GM18873 (cell line): ENCODE data around the gene TNFRSF11A.
A peak's percentile ranks its signal among the peaks of the same experiment; 100 is the strongest.

ENCODE experiments used
- ATAC-seq: cut with Tn5 transposase; IDR thresholded peaks from one replicate; pipeline ENCODE4 v1.9.1; 2021; ENCODE audit warnings: mild to moderate bottlenecking, moderate library complexity, moderate number of reproducible peaks; ENCODE audit not compliant: unreplicated experiment, low FRiP score

Gene TNFRSF11A

DNA sequence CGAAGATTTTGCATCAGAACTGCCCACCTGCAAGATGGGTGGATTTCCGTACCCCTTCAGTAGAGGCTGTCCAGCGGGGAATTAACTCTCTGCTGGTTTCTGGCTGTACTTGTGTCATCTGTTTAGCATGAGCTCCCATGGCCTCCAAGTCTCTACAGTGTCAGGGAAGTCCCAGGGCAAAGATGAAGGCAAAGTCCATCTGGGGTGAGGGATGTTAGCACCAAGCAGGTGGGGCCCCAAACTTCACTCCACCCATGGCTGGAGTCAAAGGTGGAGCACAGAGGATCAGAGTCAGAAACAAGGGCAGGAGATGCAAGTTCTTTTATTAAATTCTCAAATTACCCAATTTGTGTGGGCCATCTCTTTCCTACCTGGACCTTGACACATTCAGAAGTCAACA, 78.0 kb downstream of the TNFRSF11A start:
- no peak for ATAC-seq

- no peak for ATAC-seq
These were observed 79.8 kb downstream of the TNFRSF11A start for GRCh38 chr18:62404881-62405280.

GRCh38 chr18:62407660-62408059, 82.5 kb downstream of the TNFRSF11A start:
- no peak for ATAC-seq

DNA sequence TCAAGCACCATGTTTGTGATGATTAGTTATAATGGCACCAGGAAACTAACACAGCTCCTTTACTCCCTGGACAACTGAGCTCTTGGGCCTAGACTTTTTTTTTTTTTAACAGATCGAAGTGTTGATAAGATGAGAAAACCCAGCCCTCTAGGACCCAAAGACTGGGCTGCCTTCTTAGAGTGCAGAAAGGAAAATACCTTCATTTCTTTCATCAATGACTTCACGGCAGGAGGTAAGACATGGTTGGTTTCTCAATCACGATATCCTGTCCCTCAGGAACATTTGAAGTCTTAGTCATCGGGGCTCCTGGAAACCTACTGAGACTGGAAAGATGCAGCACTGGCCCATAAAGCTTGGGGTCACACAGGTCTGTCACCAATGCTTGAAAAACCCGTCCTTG, 84.7 kb downstream of the TNFRSF11A start:
- ATAC-seq = no peak

DNA sequence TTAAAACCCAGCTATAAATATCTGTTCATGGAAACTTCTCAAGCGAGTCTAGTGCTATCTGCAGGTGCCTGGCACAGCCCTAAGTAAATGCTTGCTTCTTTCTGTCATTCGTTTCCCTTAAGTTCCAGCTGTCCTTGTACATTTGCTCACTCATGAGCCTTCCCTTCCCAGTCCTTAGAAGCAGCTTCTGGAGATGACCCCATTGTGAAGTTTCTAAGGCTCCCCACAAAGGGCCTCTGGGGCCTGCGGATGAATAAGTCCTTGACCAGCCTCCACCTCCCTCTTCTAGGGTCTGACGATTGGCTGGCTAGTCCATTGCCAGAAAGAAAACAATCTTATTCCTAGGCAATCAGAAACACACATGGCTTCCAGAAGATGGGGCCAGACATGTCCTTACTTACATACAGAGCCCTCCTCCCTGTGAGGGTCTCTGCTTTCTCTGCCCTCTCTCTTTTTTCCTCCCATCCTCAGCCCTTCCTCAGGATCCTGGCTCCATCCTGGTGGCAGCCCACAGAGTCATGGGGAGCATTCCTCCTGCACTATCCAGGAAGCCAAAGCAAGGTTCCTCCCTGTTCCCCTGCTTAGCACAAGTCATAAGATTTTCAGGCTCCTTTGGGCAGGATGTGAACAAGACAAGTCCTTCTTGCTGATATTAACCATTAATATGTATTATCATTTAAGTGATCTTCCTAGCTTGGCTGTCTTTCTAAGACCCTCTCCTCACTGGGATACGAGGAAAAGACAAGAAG, 87.3 kb downstream of the TNFRSF11A start:
- no peak for ATAC-seq

DNA sequence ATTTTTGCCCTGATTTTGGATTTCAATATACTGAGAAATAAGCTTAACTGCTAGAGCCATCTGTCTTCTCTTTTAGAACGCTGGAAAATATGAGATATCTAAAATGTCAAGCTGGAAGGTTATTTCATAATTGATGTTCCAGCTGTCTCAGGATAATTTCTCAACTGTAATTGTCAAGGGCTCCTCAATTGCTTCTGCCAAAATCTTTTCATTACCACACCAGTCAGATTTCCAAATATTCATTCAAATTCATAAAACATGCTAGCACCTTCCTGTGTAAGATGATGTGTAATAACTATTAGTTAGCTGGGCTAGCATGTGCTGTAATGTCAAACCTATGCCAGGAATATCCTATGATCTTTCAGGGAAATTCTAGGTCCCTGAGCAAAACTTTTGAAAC, 88.1 kb downstream of the TNFRSF11A start:
- no peak for ATAC-seq

- ATAC-seq = no peak
These were observed 93.1 kb downstream of the TNFRSF11A start for GRCh38 chr18:62418258-62418657.

- ATAC-seq = no peak
These were observed 95.0 kb downstream of the TNFRSF11A start for GRCh38 chr18:62420151-62420512.

DNA sequence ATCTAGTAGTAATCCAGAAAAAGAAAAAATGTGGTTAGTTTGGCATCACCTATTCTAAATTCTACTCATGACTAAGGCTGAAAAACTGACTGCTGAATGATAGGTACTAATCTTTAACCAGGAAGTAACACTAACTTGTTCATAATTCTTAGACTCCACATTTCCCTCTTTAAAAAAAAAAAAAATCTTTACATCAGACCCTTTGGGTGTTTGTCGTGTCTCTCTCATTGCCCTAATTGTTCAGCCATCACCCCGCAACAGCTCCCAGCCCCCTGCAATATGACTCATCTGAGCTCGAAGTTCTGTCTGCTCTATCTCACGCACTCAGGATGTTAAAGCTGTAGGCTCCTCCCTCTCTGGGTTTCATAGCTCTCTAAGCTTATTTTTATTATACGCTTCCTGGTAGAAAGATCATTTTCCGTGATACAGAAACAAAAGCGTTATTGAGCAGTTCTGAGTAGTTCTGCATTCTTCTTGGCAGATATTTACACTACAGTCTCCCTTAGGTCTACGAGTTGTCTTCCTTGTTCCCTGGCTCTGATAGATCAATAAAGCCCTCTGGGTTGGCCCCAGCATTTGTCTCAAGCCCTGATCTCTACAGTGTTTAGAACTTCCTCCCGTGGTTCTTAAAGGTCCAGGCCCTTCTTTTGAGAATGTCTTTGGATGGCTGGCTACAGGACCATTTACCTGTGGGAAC, 95.6 kb downstream of the TNFRSF11A start:
- peak; percentile 95 for ATAC-seq

GRCh38 chr18:62425465-62426190, 100.5 kb downstream of the TNFRSF11A start:
- peak; percentile 52 for ATAC-seq

DNA sequence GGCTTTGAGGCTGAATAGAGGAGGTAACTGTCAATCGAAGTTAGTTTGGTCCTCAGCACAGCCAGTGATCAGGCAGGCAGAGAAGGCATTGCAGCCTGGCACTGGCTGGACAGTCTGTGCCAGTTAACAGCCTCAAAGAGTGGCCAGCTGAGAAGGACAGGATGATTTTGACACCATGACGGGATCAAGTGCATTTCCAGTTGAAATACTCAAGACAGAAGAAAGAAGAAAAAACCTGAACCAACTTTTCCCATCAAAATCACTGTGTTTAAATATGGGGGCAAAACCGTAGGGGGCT, 101.0 kb downstream of the TNFRSF11A start:
- no peak for ATAC-seq

GRCh38 chr18:62432176-62432575, 107.1 kb downstream of the TNFRSF11A start:
- no peak for ATAC-seq

GRCh38 chr18:62434798-62435197, 109.7 kb downstream of the TNFRSF11A start:
- no peak for ATAC-seq

GRCh38 chr18:62435435-62436031, 110.4 kb downstream of the TNFRSF11A start:
- ATAC-seq = no peak

- ATAC-seq = no peak
These were observed 111.6 kb downstream of the TNFRSF11A start for GRCh38 chr18:62436636-62437234.

DNA sequence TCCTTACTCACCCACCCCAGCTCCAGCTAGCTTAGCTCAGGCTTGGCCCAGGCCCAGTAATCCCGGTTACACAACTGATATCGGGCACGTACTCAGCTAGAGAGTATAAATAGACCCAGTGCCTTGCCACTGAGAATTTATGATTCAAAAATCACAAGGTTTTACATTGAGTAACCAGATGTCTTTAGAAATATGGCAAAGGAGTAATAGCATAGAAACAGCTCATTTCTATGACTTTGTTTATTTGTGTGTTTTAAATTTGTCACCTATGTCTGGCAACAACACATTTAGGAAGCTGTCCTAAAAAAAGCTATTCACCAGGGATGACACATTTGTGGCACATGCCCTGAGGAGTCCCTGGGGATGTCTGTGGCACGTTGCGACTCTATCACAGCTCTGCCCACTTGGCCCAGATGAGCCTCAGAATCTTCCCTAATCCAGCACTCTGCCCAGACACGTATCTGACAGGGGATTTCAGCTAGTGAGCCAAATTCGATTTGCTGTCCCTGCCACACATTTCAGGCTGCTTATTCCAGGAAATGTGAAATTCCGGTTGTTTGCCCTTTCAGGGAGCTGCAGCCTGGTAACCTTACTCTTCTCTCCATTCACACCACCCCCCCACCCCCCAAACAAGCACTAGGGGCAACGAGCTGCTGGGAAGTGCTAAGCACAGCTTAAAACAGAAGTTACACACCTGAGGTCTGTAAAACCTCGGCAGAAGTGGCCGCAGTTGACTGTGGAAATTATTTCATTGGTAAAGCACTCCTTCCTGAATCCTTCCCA, 112.3 kb downstream of the TNFRSF11A start:
- ATAC-seq = no peak

GRCh38 chr18:62438018-62438329, 112.9 kb downstream of the TNFRSF11A start:
- ATAC-seq = no peak

- no peak for ATAC-seq
These were observed 113.3 kb downstream of the TNFRSF11A start for GRCh38 chr18:62438402-62438801.

- no peak for ATAC-seq
These were observed 113.8 kb downstream of the TNFRSF11A start for GRCh38 chr18:62438866-62439265.
